Measurements from ENCODE around the gene TCF25. TPM values are rescaled to one million over a fixed set of nuclear protein-coding genes. Genes with fewer than 3 reads are reported as not detected.
"Not testable (repeated sequence)": the region's sequence is repeated elsewhere in the genome, so short reads cannot be mapped to it uniquely, and the experiment has no call there.

Gene TCF25
- total RNA-seq, 2 donors from 2014 or later = 74.2 to 258 TPM

DNA sequence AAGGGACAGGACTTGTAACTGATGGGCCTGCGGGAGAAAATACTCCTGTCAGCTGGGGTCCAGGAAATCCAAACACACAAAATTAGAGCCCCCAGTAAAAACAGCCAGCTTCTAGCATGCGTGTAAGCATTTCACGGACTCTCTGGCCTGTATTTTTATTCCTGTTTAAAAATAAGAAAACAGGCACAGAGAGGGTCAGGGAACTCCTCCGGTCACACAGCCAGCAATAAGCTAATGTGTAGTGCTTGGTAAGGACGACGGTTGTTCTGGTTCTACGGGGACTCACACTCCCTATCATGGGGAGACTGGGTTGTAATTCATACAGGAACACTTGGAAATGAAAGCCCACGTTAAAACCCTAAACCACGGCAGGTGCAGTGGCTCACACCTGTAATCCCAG lies 1.5 kb upstream of the TCF25 start:
- intact Hi-C loops (cut with DNase I) = no loop called here
- Histone ChIP-seq H3K4me1 (peaks cover 16% of the 10 kb centered on the region), H3K36me3 (replicated peaks in 1 of 2; ENCODE audit: insufficient read depth in 1 of 2, low read depth in 2 of 2) (no peaks in the 10 kb centered on the region), H3K4me3 (no peak overlapping the region), H3K27me3 (no peaks in the 10 kb centered on the region), H3K27ac (no peak overlapping the region), H3K9me3 (peaks cover 0 to 9% (median 0%) of the 10 kb centered on the region in 3 donors)
- no peak for ATAC-seq
- no peak for DNase-seq
- 89 to 96% methylated on average over 7 to 9 of the region's 9 CpGs for WGBS, 2 donors
- TF ChIP-seq, protein P1, sequence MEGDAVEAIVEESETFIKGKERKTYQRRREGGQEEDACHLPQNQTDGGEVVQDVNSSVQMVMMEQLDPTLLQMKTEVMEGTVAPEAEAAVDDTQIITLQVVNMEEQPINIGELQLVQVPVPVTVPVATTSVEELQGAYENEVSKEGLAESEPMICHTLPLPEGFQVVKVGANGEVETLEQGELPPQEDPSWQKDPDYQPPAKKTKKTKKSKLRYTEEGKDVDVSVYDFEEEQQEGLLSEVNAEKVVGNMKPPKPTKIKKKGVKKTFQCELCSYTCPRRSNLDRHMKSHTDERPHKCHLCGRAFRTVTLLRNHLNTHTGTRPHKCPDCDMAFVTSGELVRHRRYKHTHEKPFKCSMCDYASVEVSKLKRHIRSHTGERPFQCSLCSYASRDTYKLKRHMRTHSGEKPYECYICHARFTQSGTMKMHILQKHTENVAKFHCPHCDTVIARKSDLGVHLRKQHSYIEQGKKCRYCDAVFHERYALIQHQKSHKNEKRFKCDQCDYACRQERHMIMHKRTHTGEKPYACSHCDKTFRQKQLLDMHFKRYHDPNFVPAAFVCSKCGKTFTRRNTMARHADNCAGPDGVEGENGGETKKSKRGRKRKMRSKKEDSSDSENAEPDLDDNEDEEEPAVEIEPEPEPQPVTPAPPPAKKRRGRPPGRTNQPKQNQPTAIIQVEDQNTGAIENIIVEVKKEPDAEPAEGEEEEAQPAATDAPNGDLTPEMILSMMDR (IDR thresholded peaks at IDR 0.05) = no peak
- TF ChIP-seq POLR2A (IDR thresholded peaks at IDR 0.05) = no peak

DNA sequence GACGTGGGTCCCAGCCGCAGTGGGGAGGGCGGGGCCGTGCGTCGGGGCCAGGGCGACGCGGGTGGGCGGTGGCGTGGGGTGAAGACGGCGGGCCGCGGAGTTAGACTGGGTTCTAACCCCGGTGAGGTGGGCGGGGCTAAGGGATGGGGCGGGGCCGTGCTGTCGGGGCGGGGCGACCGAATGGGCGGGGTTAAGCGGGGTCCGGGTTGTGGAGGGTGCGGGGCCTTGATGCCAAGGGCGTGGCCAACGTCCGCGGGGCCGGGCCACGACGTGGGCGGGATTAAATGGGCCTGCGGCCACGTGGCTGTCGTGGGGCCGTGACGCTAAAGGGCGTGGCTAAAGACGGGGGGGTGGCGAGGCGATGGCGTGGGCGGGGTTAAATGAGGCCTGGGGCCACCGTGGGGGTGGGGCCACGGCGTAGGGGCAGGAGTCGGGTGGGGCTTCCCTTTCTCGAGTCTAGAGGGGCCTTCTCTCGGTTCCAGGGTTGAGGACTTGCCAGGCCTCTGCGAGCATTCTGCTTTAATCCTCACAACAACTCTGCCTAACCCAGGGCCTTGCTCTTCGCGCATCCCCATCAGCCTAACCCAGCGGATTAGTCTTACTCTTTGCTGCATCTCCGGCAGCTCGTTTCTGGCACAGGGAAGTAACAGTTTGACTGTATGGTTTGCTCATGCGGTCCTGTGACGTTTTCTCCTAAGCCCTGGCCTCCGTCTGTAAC lies 739 bp downstream of the TCF25 start:
- Histone ChIP-seq H3K27me3 (no peaks in the 10 kb centered on the region), H3K9me3 (no peaks in the 10 kb centered on the region), H3K4me1 (peaks cover 16% of the 10 kb centered on the region), H3K27ac (peak overlapping the region; percentile 97 to 100 (median 98)), H3K36me3 (replicated peaks in 1 of 2; ENCODE audit: insufficient read depth in 1 of 2, low read depth in 2 of 2) (peaks cover 0 to 5% of the 10 kb centered on the region in 2 donors), H3K4me3 (peak overlapping the region; percentile 59 to 64)
- WGBS, 2 donors = 7 to 10% methylated on average over 46 to 48 of the region's 61 CpGs
- peak; percentile 94 to 95 (median 94) for DNase-seq
- TF ChIP-seq POLR2A (IDR thresholded peaks at IDR 0.05) = no peak
- TF ChIP-seq, protein P1 (IDR thresholded peaks at IDR 0.05) = no peak
- intact Hi-C loops (cut with DNase I) = no loop called here
- peak; percentile 85 for ATAC-seq

DNA sequence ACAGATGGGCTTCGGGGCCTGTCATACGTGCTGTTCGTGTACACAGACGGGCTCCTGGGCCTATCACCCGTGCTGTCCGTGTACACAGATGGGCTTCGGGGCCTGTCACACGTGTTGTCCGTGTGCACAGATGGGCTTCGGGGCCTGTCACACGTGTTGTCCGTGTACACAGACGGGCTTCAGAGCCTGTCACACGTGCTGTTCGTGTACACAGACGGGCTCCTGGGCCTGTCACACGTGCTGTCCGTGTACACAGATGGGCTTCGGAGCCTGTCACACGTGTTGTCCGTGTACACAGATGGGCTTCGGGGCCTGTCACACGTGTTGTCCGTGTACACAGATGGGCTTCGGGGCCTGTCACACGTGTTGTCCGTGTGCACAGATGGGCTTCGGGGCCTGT lies 5.7 kb downstream of the TCF25 start:
- peaks cover 10 to 17% of the 10 kb centered on the region in 2 donors for H3K36me3 ChIP-seq (replicated peaks in 1 of 2; ENCODE audit: insufficient read depth in 1 of 2, low read depth in 2 of 2)

DNA sequence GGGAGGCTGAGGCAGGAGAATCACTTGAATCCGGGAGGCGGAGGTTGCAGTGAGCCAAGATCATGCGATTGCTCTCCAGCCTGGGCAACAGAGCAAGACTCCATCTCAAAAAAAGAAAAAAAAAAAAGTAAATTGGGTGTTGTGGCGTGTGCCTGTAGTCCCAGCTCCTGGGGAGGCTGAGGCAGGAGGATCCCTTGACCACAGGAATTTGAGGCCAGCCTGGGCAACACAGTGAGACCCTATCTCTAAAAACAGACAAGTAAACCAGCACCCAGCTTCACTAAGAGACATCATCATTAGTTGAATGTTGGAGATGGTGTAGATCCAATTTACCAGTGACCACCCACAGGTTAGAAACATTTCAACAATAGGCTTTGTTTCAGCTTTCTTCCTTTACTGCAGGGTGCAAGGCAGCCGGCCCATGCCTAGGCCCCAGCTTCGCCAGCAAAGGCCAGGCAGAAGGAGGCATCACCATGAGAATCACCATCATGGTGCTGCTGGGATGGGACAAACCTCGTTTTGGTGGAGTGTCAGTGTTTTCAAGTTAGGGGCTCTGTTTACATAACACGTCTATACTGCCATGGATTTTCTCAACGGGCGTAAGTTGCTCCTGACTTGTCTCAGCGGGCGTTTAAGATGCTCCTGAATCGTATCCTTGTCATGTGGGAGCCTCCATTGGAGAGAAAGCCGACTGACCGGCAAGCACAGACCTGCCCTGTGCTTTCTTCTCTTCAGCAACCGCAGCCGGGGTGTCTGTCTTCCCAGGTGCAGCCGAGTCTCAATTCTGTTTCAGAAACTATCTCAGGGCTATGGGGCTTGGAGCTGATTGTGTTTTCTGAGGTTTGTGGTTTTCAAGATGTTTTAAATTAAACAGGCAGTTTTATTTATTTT lies 7.3 kb downstream of the TCF25 start:
- WGBS, 2 donors = 87 to 90% methylated on average over 18 of the region's 18 CpGs
- intact Hi-C loops (cut with DNase I) = no loop called here
- Histone ChIP-seq H3K4me3 (no peak overlapping the region), H3K27me3 (no peaks in the 10 kb centered on the region), H3K36me3 (replicated peaks in 1 of 2; ENCODE audit: insufficient read depth in 1 of 2, low read depth in 2 of 2) (peaks cover 18 to 29% of the 10 kb centered on the region in 2 donors), H3K4me1 (no peaks in the 10 kb centered on the region), H3K27ac (no peak overlapping the region), H3K9me3 (no peaks in the 10 kb centered on the region)
- ATAC-seq = no peak
- TF ChIP-seq, protein P1 (IDR thresholded peaks at IDR 0.05) = no peak
- no peak for TF ChIP-seq POLR2A (IDR thresholded peaks at IDR 0.05)
- no peak for DNase-seq

More for the DNA sequence above, 5.7 kb downstream of the TCF25 start:
- H3K27ac ChIP-seq; DNase-seq; intact Hi-C loops (cut with DNase I); H3K4me1 ChIP-seq; ATAC-seq; H3K27me3 ChIP-seq; H3K9me3 ChIP-seq; H3K4me3 ChIP-seq: not testable (repeated sequence)
- WGBS, 2 donors = 94% methylated on average over 27 of the region's 28 CpGs; no CpG with 5 or more reads in 1 of the 2 donors

DNA sequence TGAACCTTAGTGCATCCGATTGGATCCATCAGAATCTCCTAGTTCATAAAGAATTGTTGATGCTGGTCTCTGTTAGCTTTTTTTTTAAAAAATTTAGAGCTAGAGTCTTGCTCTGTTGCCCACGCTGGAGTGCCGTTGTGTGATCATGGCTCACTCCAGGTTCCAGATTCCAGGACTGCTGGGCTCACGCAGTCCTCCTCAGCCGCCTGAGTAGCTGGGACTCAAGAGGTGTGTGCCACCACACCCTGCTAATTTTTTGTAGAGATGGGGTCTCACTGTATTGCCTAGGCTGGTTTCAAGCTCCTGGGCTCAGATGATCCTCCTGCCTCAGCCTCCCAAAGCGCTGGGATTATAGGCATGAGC lies 8.0 kb downstream of the TCF25 start:
- Histone ChIP-seq H3K27me3 (no peaks in the 10 kb centered on the region), H3K9me3 (no peaks in the 10 kb centered on the region), H3K4me3 (no peak overlapping the region), H3K36me3 (replicated peaks in 1 of 2; ENCODE audit: insufficient read depth in 1 of 2, low read depth in 2 of 2) (peaks cover 22 to 34% of the 10 kb centered on the region in 2 donors), H3K27ac (no peak overlapping the region), H3K4me1 (no peaks in the 10 kb centered on the region)
- intact Hi-C loops (cut with DNase I) = no loop called here
- WGBS, 2 donors = 93 to 96% methylated on average over 6 of the region's 6 CpGs
- ATAC-seq (no peak), DNase-seq (no peak)
- TF ChIP-seq, protein P1 (IDR thresholded peaks at IDR 0.05) = no peak
- TF ChIP-seq POLR2A (IDR thresholded peaks at IDR 0.05) = no peak

Data from body of pancreas (tissue), 4 donors.